Neural cell (in vitro differentiated cells): ENCODE measurements around the gene HDAC7. TPM values are rescaled to one million over a fixed set of nuclear protein-coding genes. Genes with fewer than 3 reads are reported as not detected.

Source experiments
- H2AFZ ChIP-seq: fragments of 200-600, 300-800 bp; sonication (generic), shearing (Covaris generic); 2 replicates; pipeline ENCODE4 v1.6.0; 2014; ENCODE audit warnings: low read depth, mild to moderate bottlenecking, antibody characterized with exemption, low read length, moderate library complexity
- H3F3A ChIP-seq: fragments of 200-600 bp; shearing (Covaris generic); 2 replicates; pipeline ENCODE4 v1.6.1; 2016; ENCODE audit warnings: mild to moderate bottlenecking, moderate library complexity, mixed read lengths, antibody characterized with exemption, low read length; ENCODE audit not compliant: insufficient read depth, poor library complexity, severe bottlenecking
- H3K27ac ChIP-seq: fragments of 200-600, 300-800 bp; sonication (generic), shearing (Covaris generic); 2 replicates; pipeline ENCODE4 v1.5.1; 2014; ENCODE audit warnings: mild to moderate bottlenecking, low read length, moderate library complexity
- H3K27me3 ChIP-seq: fragments of 300-800, 200-600 bp; sonication (generic), shearing (Covaris generic); 2 replicates; pipeline ENCODE4 v1.6.0; 2014; ENCODE audit warnings: mild to moderate bottlenecking, low read depth, low read length, moderate library complexity; ENCODE audit not compliant: insufficient read depth
- H3K36me3 ChIP-seq: fragments of 300-800, 200-600 bp; sonication (generic), shearing (Covaris generic); 2 replicates; pipeline ENCODE4 v1.5.1; 2014; ENCODE audit warnings: mild to moderate bottlenecking, antibody characterized with exemption, low read length, moderate library complexity; ENCODE audit not compliant: insufficient read depth
- H3K4me2 ChIP-seq: fragments of 300-800, 200-600 bp; sonication (generic), shearing (Covaris generic); 2 replicates; pipeline ENCODE4 v1.6.0; 2014; ENCODE audit warnings: mild to moderate bottlenecking, low read length
- H3K4me3 ChIP-seq: fragments of 300-800, 200-600 bp; sonication (generic), shearing (Covaris generic); 2 replicates; pipeline ENCODE4 v1.5.1; 2014; ENCODE audit warnings: mild to moderate bottlenecking, low read length, moderate library complexity
- H3K79me2 ChIP-seq: fragments of 200-600 bp; shearing (Covaris generic); replicated peaks from 2 replicates; pipeline ENCODE4 v1.6.0; 2014; ENCODE audit warnings: mild to moderate bottlenecking, low read length, moderate library complexity; ENCODE audit not compliant: insufficient read depth
- H3K9ac ChIP-seq: fragments of 300-800, 200-600 bp; sonication (generic), shearing (Covaris generic); 2 replicates; pipeline ENCODE4 v1.6.1; 2016; ENCODE audit warnings: mild to moderate bottlenecking, low read length, mixed read lengths
- H3K9me2 ChIP-seq: fragments of 200-600 bp; shearing (Covaris generic); 2 replicates; pipeline ENCODE4 v1.6.1; 2016; ENCODE audit warnings: mild to moderate bottlenecking, low read length, mixed read lengths; ENCODE audit not compliant: insufficient read depth
- H3K9me3 ChIP-seq: fragments of 200-600, 300-800 bp; sonication (generic), shearing (Covaris generic); 2 replicates; pipeline ENCODE4 v1.6.1; 2016; ENCODE audit warnings: mild to moderate bottlenecking, mixed run types, low read length, moderate library complexity, mixed read lengths
- H4K20me1 ChIP-seq: fragments of 200-600 bp; shearing (Covaris generic); 2 replicates; pipeline ENCODE4 v1.6.1; 2016; ENCODE audit warnings: mild to moderate bottlenecking, mixed run types; ENCODE audit not compliant: insufficient read depth
- CTCF ChIP-seq: fragments of 450-650 bp; IDR thresholded peaks from 2 replicates; pipeline ENCODE4 v1.5.1; 2014; ENCODE audit warnings: antibody characterized with exemption, mild to moderate bottlenecking, moderate library complexity; ENCODE audit not compliant: poor library complexity, severe bottlenecking
- EP300 ChIP-seq: fragments of 450-650 bp; conservative IDR thresholded peaks from 2 replicates; pipeline ENCODE4 v1.6.1; 2014; ENCODE audit warnings: antibody characterized with exemption, mild to moderate bottlenecking, moderate library complexity; ENCODE audit not compliant: poor library complexity, severe bottlenecking
- EZH2 ChIP-seq: fragments of 200-600, 300-800 bp; shearing (Covaris generic), sonication (generic); IDR thresholded peaks from 2 replicates; pipeline ENCODE4 v1.6.1; 2014; ENCODE audit warnings: antibody characterized with exemption, low read length, borderline replicate concordance, mild to moderate bottlenecking; ENCODE audit not compliant: insufficient read depth, poor library complexity, severe bottlenecking
- MXI1 ChIP-seq: fragments of 450-650 bp; conservative IDR thresholded peaks from 2 replicates; pipeline ENCODE4 v1.6.1; 2014; ENCODE audit warnings: antibody characterized with exemption, mild to moderate bottlenecking; ENCODE audit not compliant: poor library complexity, severe bottlenecking
- POLR2AphosphoS5 ChIP-seq: IDR thresholded peaks from 2 replicates; pipeline ENCODE4 v1.6.1; 2012
- RAD21 ChIP-seq: fragments of 450-650 bp; conservative IDR thresholded peaks from 2 replicates; pipeline ENCODE4 v1.6.1; 2014; ENCODE audit warnings: antibody characterized with exemption, mild to moderate bottlenecking, moderate library complexity
- REST ChIP-seq: IDR thresholded peaks from 2 replicates; pipeline ENCODE4 v1.6.1; 2012; ENCODE audit warnings: borderline replicate concordance
- SMC3 ChIP-seq: fragments of 450-650 bp; conservative IDR thresholded peaks from 2 replicates; pipeline ENCODE4 v1.6.1; 2014; ENCODE audit warnings: antibody characterized with exemption, mild to moderate bottlenecking, moderate library complexity; ENCODE audit not compliant: poor library complexity
- TAF1 ChIP-seq: IDR thresholded peaks from 2 replicates; pipeline ENCODE4 v1.6.1; 2012; ENCODE audit warnings: low read depth
- polyA plus RNA-seq: library from polyadenylated mRNA; depleted of rRNA; stranded (reverse); fragments of >200 nt; gene quantifications from 2 replicates; pipeline ENCODE4 v1.2.3, GENCODE V29; 2014

The HDAC7 gene
- polyA plus RNA-seq, 1 donor from 2014 or later: 30.2 TPM

GRCh38 chr12:47741340-47741703 is 78.4 kb downstream of the HDAC7 start:
- Histone ChIP-seq H3K27ac (no peak overlapping the region), H3K9me3 (no peaks in the 10 kb centered on the region), H2AFZ (no peak overlapping the region), H3K36me3 (no peaks in the 10 kb centered on the region), H3F3A (no peaks in the 10 kb centered on the region), H3K27me3 (no peaks in the 10 kb centered on the region), H3K9ac (no peak overlapping the region), H3K9me2 (no peaks in the 10 kb centered on the region), H3K4me3 (no peak overlapping the region), H4K20me1 (no peaks in the 10 kb centered on the region), H3K79me2 (no peaks in the 10 kb centered on the region), H3K4me2 (no peak overlapping the region)
- TF ChIP-seq EP300: no peak
- TF ChIP-seq MXI1: no peak
- TF ChIP-seq POLR2AphosphoS5: no peak
- TF ChIP-seq CTCF: no peak
- TF ChIP-seq REST: no peak
- no peak for TF ChIP-seq TAF1
- TF ChIP-seq EZH2: no peak

- Histone ChIP-seq H3K9me2 (no peaks in the 10 kb centered on the region), H3K27me3 (no peaks in the 10 kb centered on the region), H3K9me3 (no peaks in the 10 kb centered on the region), H3F3A (no peaks in the 10 kb centered on the region), H3K36me3 (no peaks in the 10 kb centered on the region), H4K20me1 (no peaks in the 10 kb centered on the region), H3K79me2 (no peaks in the 10 kb centered on the region), H2AFZ (no peak overlapping the region), H3K4me2 (no peak overlapping the region), H3K27ac (no peak overlapping the region), H3K4me3 (no peak overlapping the region), H3K9ac (no peak overlapping the region)
- TF ChIP-seq EP300 (no peak), MXI1 (no peak), SMC3 (no peak), CTCF (no peak), RAD21 (no peak), TAF1 (no peak), POLR2AphosphoS5 (no peak), REST (no peak), EZH2 (no peak)
Measured at GRCh38 chr12:47740606-47741339, 78.9 kb downstream of the HDAC7 start.
